HG03442 (cell line): ENCODE results near the gene PATZ1.
"Not testable (repeated sequence)": the region's sequence is repeated elsewhere in the genome, so short reads cannot be mapped to it uniquely, and the experiment has no call there.

ENCODE experiments used
- ATAC-seq: cut with Tn5 transposase; IDR thresholded peaks from one replicate; pipeline ENCODE4 v1.9.1; 2021; ENCODE audit warnings: mild to moderate bottlenecking, moderate library complexity; ENCODE audit not compliant: unreplicated experiment

Gene PATZ1

GRCh38 chr22:31321421-31321820 lies 24.7 kb downstream of the PATZ1 start:
- no peak for ATAC-seq

GRCh38 chr22:31314220-31314619 lies 31.9 kb downstream of the PATZ1 start:
- ATAC-seq, result not testable (repeated sequence)

- ATAC-seq, result no peak
Measured at GRCh38 chr22:31313366-31314147, 32.6 kb downstream of the PATZ1 start.

GRCh38 chr22:31308181-31308580 lies 38.0 kb downstream of the PATZ1 start:
- ATAC-seq, result no peak

- ATAC-seq, result no peak
Measured at GRCh38 chr22:31305194-31305593, 41.0 kb downstream of the PATZ1 start.

GRCh38 chr22:31302537-31302936 lies 43.6 kb downstream of the PATZ1 start:
- ATAC-seq, result no peak

- ATAC-seq, result no peak
Measured at GRCh38 chr22:31302006-31302405, 44.1 kb downstream of the PATZ1 start.

- ATAC-seq, result no peak
Measured at GRCh38 chr22:31300896-31301295, 45.2 kb downstream of the PATZ1 start.

- ATAC-seq, result no peak
Measured at GRCh38 chr22:31295831-31296657, 50.1 kb downstream of the PATZ1 start.

- ATAC-seq, result no peak
Measured at GRCh38 chr22:31295360-31295759, 50.8 kb downstream of the PATZ1 start.

- peak; percentile 26 for ATAC-seq
Measured at GRCh38 chr22:31292236-31292989, 53.7 kb downstream of the PATZ1 start, which contains the start of gene PIK3IP1. Gene PIK3IP1, minus strand, starts transcription at chr22:31292488. Its CDS starts 144 bp downstream, at chr22:31292344.

GRCh38 chr22:31291481-31292235 lies 54.5 kb downstream of the PATZ1 start:
- no peak for ATAC-seq

- peak; percentile 86 for ATAC-seq
Measured at GRCh38 chr22:31290494-31291471, 55.4 kb downstream of the PATZ1 start.

- ATAC-seq, result no peak
Measured at GRCh38 chr22:31289344-31289743, 56.8 kb downstream of the PATZ1 start.

GRCh38 chr22:31288496-31289240 lies 57.5 kb downstream of the PATZ1 start:
- no peak for ATAC-seq

GRCh38 chr22:31287818-31288495 lies 58.2 kb downstream of the PATZ1 start:
- ATAC-seq, result no peak

- ATAC-seq, result no peak
Measured at GRCh38 chr22:31286360-31287255, 59.5 kb downstream of the PATZ1 start.
